Measurements from ENCODE around the gene ELAVL3. TPM values are rescaled to one million over a fixed set of nuclear protein-coding genes. Genes with fewer than 3 reads are reported as not detected.
"Not testable (repeated sequence)": the region's sequence is repeated elsewhere in the genome, so short reads cannot be mapped to it uniquely, and the experiment has no call there.

Gene ELAVL3
- total RNA-seq, 1 donor from 2014 or later = not detected

- ATAC-seq = no peak
These were observed 19.4 kb downstream of the ELAVL3 start for GRCh38 chr19:11461453-11461852.

DNA sequence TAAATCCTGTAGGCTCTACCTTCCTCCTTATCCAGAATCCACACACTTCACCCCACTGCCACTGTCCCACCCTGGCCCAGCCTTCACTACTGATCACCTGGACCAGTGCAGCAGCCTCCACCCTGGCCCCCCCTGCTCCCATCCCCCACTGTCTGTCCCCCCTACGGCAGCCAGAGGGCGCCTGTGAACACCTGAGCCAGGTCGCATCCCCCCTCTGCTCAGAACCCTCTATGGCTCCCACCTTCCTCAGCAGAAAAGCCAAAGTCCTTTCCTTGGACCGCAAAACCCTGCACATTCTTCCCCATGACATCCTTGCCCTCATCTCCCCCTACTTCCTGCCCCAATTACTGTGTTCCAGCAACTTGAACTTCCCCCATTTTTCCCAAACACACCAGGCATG lies 20.6 kb downstream of the ELAVL3 start:
- ATAC-seq (no peak), DNase-seq (ENCODE audit: low spot score) (no peak)

More at GRCh38 chr19:11461453-11461852, 19.4 kb downstream of the ELAVL3 start:
- no peak for DNase-seq (ENCODE audit: low spot score)

- DNase-seq (ENCODE audit: low spot score); ATAC-seq: not testable (repeated sequence)
These were observed 21.9 kb downstream of the ELAVL3 start for GRCh38 chr19:11458912-11459311.

DNA sequence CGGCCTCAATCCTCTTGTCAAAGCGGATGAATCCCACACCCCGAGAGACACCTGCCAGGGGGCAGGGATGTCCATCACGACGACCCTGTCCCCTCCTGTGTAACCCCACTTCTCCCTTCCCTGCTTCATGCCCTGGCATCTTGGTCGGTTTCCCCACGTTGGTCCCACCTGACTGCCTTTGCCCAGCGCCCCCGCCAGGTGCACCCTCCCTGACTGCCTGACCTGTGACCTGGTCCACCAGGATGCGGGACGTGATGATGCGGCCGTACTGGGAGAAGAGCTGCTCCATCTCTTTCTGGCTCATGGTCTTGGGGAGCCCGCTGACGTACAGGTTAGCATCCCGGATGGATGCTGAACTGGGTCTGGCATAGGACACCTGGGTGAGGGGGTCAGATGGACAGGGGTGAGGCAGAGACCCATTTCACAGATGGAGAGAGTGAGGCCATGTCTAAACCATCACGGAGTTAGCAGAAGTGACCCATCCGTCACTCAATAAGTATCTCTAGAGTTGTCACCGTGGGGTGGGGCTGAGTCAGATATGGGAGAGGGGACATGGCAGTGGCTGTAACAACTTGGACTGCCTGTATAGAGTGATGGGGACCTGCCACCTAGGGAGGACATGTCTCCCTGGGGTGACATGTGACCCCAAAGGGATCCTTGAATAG lies 22.5 kb downstream of the ELAVL3 start:
- ATAC-seq (no peak), DNase-seq (ENCODE audit: low spot score) (no peak)

DNA sequence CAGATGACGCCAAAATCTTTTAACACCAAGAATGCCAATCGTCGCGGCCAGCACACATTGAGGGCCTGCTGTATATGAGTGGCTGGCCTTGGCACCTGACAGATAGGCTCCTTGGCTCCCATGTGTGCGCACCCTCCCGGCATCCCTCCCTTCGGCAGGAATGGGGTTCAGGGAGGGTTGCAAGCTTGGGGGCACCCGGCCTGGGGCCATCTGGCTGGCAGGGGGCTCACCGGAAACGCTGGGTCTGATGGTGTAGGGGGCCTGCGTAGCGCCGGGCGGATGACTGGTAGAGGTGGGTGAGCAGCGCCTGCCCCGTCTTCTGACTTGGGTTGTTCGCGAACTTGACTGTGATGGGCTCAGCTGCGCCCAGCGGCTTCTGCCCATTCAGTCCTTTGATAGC lies 23.0 kb downstream of the ELAVL3 start:
- DNase-seq (ENCODE audit: low spot score) (no peak), ATAC-seq (no peak)

- DNase-seq (ENCODE audit: low spot score) = no peak
- no peak for ATAC-seq
These were observed 23.7 kb downstream of the ELAVL3 start for GRCh38 chr19:11457115-11457514.

DNA sequence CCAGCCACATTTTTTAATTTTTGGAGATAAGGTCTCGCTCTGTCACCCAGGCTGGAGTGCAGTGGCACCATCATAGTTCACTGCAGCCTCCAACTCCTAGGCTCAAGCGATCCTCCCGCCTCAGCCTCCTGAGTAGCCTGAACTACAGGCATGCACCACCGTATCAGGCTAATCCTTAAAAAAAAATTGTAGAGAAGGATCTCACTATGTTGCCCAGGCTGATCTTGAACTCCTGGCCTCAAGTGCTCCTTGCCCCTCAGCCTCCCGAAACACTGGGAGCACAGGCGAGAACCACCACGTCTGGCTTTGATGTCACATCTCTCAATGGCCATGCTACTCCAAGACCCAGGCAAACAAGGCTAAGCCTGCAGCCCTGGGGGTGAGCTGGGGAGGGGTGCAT lies 24.2 kb downstream of the ELAVL3 start:
- DNase-seq (ENCODE audit: low spot score) = no peak
- ATAC-seq = no peak

- DNase-seq (ENCODE audit: low spot score); ATAC-seq: not testable (repeated sequence)
These were observed 25.7 kb downstream of the ELAVL3 start for GRCh38 chr19:11455233-11455554.

GRCh38 chr19:11453468-11454341 lies 27.1 kb downstream of the ELAVL3 start:
- ATAC-seq (no peak), DNase-seq (ENCODE audit: low spot score) (no peak)

- ATAC-seq (no peak), DNase-seq (ENCODE audit: low spot score) (no peak)
These were observed 28.1 kb downstream of the ELAVL3 start for GRCh38 chr19:11452620-11453310.

DNA sequence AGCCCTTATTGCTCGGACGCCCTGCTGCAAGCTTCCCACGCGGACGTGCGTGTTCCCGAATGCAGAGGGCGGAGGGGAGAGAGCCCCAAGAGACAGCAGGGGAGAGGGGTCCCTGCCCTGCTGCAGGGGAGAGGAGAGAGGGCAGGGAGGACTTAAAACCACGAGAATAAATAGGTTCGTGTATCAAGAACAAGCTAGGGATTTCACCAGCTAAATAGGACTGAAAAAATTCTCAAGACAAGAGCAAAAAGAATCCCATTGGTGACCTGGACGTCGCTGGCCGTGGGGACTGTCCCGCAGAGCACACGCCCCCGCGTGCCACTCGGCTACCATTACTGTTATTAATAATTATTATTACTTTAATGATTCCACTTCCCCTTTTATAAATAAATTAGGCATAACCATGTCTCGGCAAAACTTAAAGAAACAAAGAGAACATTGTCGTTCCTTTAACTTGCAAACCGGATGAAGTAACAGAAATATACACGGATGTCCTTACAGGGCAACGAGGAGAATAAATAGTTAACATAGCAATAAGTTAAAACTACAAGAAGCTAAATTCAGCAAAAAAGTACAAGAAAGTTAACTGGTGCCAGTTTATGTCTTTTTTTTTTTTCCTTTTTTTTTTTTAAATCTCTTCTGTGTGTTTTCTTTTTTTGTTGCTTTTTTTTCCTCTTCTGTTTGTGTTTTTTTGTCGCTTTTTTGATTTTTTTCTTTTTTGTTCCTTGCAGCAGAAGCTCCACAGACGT lies 28.8 kb downstream of the ELAVL3 start:
- no peak for DNase-seq (ENCODE audit: low spot score)
- no peak for ATAC-seq

GRCh38 chr19:11451327-11451870 lies 29.4 kb downstream of the ELAVL3 start:
- DNase-seq (ENCODE audit: low spot score) (no peak), ATAC-seq (no peak)

- DNase-seq (ENCODE audit: low spot score) (no peak), ATAC-seq (no peak)
These were observed 30.1 kb downstream of the ELAVL3 start for GRCh38 chr19:11450570-11451326.

DNA sequence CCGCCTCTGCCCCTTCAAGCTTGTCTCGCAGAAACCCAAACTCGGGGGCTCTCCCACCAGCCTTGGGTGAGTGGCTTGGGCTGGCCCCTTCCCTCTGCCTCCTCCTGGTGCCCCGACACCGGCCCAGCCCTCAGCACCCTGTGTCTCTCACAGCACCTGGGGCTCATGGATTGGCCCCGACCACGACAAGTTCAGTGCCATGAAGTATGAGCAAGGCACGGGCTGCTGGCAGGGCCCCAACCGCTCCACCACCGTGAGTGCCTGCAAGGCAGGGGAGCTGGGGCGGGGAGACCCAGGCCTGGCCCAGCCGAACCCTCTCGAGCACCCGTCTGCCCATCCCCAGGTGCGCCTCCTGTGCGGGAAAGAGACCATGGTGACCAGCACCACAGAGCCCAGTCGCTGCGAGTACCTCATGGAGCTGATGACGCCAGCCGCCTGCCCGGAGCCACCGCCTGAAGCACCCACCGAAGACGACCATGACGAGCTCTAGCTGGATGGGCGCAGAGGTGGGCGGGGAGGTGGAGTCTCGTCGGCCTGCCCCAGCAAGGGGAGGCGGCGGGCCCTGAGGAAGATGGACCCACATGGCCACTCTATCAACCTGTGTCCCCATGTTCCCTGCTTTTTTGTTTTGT lies 31.8 kb downstream of the ELAVL3 start:
- DNase-seq (ENCODE audit: low spot score) = no peak
- ATAC-seq = no peak

DNA sequence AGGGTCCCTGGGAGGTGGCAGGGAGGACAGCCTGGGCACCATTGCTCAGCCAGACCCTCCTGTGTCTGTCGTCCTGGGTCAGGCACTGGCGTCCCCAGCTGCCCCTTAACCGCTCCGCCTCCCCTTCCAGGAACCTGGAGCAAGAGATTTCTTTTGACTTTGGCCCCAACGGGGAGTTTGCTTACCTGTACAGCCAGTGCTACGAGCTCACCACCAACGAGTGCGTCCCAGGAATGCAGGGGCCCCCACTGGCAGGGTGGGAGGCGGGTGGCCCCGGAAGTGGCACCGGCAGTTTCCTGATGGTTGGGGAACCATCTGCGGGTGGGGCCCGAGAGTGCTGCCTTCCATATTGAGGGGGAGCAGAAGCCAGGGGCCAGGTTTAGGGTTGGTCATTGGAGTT lies 32.4 kb downstream of the ELAVL3 start:
- ATAC-seq = no peak
- no peak for DNase-seq (ENCODE audit: low spot score)

- DNase-seq (ENCODE audit: low spot score) (no peak), ATAC-seq (no peak)
These were observed 33.2 kb downstream of the ELAVL3 start for GRCh38 chr19:11447347-11448262.

GRCh38 chr19:11446652-11447301 lies 34.1 kb downstream of the ELAVL3 start:
- DNase-seq (ENCODE audit: low spot score) (peak; percentile 54), ATAC-seq (peak; percentile 76)

- ATAC-seq (peak; percentile 15), DNase-seq (ENCODE audit: low spot score) (no peak)
These were observed 34.6 kb downstream of the ELAVL3 start for GRCh38 chr19:11446271-11446651.
